Stimulated activated CD4-positive, alpha-beta T cell treated with anti-CD3 and anti-CD28 coated beads, Interleukin-2, amount 100 ng/mL, for 24 hours (primary cell): ENCODE measurements around the gene FHIP2A.
"Not testable (repeated sequence)": the region's sequence is repeated elsewhere in the genome, so short reads cannot be mapped to it uniquely, and the experiment has no call there.

ENCODE experiments used
- DNase-seq, 2 donors: peaks; one replicate each; pipeline ENCODE4 v3.0.0-alpha.2; 2020

The FHIP2A gene, protein sequence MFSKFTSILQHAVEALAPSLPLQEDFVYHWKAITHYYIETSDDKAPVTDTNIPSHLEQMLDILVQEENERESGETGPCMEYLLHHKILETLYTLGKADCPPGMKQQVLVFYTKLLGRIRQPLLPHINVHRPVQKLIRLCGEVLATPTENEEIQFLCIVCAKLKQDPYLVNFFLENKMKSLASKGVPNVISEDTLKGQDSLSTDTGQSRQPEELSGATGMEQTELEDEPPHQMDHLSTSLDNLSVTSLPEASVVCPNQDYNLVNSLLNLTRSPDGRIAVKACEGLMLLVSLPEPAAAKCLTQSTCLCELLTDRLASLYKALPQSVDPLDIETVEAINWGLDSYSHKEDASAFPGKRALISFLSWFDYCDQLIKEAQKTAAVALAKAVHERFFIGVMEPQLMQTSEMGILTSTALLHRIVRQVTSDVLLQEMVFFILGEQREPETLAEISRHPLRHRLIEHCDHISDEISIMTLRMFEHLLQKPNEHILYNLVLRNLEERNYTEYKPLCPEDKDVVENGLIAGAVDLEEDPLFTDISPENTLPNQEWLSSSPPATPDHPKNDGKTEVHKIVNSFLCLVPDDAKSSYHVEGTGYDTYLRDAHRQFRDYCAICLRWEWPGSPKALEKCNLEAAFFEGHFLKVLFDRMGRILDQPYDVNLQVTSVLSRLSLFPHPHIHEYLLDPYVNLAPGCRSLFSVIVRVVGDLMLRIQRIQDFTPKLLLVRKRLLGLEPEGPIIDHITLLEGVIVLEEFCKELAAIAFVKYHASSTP

DNA sequence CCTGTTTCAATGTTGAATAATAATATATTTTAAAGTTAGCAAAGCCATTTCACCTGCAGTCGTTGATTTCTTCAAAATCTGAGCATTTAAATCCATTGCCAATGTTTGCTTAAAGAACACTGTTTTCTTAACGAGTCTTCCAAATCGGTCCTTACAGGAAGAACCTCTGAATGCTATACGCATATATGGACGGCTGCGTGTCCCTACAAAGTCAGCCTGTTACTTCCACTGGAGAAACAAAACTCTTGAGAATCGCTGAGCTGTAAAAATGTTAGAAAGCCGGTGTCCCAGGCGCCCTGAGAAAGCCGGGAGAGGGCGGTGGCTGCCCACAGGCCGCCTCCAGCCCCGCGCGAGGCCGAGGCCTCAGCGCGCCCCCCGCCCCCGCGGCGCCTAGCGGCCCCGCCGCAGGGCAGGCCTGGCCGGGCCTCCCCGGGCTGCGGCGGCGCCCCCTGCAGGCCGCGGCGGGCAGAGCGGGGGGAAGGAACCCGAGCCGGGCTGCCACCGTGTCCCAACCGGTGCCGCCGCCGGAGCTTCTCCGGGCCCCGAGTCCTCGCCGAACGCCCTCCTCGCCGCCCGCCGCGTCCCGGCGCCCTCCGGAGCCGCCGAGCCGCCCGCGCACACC lies at the start of gene FHIP2A:
TSS of gene FHIP2A (plus strand) at position 488 of the 622 bp plus-strand sequence. CDS start 299 bp downstream, outside the sequence.
- DNase-seq, result peak; percentile 84 to 86

DNA sequence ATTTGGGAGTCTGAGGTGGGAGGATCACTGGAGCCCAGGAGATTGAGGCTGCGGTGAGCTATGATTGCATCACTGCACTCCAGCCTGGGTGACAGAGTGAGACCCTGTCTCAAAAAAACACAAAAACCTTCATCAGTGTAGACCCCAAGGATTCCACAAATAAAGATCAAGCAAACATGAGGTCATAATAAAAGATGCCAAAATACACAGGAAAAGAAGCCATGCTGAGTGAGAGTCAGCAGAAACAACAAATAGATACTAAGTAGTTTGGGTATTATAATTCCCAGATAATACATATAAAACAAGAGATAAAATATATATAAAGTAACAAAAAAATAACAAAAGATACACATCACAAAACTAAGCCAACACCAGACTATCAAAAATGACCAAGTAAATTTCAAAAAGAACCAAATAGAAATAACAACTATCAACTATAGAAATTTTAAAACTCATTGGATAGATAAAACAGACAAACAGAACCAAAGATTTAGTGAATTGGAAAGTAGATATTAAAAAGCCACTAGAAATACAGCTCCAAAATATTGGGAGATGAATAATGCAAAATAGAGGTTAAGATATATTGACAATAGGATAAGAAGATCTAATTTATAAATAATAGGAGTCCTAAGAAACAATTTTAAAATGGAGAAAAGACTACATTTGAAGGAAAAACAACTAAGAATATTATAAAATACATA lies 48.9 kb upstream of the FHIP2A start:
- DNase-seq, result no peak

DNA sequence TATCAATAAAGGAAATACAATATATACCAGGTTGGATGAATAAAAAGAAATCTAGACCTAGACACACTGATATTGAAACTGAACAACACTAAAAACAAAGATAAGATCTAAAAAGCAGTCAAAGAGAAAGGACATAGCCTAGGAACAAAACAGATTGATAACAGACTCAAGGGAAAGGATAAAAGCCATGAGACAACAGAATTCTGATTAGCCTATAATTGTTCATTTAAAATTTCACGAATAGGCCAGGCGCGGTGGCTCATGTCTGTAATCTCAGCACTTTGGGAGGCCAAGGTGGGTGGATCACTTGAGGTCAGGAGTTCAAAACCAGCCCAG lies 48.4 kb upstream of the FHIP2A start:
- no peak for DNase-seq

DNA sequence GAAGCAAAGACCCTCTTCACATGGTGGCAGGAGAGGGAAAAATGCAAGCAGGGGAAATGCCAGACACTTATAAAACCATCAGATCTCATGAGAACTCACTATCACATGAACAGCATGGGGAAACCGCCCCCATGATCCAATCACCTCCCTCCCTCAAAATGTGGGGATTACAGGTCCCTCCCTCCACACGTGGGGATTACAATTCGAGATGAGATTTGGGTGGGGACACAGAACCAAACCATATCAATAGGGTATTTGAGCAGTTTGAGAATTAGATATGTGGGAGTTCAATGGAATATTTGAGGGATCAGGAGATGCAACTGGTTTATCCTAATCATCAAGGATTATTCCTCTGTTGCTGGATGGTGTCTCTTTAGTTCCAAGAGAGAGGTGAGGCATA lies 46.5 kb upstream of the FHIP2A start:
- not testable (repeated sequence) for DNase-seq

DNA sequence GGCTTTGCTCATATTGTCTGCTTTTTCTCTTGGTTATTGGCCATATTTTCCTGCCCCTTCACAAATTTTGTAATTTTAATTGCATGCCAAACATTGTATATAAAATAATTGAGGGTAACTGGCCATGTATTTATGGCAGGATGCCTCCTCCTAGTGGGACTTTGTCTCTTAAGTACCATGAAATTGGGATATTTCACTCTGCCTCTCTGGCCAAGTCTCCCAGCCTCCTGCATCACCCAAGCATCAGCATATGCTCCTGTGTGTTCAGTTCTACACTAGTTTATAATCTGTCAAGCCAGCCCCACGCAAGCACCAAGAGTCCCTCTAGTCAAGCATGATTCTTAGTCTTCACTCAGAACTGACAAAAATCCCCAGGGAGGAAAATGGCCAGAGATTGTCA lies 44.2 kb upstream of the FHIP2A start:
- no peak for DNase-seq

DNA sequence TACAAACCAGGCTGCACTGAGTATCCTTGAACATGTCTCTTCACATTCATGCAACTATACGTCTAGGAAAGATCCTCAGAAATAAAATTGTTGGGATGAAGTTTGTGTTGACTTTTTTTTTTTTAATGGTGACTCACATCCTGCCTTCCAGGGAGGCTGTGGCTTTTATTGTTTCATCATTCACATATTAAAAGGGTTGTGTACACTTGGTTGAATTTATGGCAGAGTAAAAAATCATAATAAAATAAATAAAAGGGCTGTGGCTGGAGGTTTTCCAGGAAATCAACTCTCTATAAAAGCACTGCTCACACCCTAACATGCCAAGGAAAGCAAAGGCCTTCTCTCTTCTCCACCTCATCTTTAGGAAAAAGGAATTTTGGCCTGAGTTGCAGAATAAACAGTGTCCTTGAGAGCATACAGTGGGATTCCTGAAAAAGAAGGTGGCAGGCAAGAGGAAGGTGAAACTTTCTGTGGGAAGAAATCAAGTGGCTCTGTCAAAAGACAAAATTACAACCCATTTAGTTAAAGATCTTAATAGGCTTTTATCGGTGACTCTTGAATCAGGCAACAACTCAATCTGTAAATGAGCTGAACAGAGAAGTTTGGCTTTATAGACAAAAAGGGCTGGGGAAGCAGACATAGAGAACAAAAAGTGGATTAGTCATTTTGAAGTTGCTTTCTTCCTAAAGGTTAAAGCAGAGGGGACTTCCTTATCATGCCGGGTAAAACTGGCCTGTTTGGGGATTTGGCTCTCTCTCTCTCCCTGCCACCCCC lies 41.6 kb upstream of the FHIP2A start:
- DNase-seq, result no peak

DNA sequence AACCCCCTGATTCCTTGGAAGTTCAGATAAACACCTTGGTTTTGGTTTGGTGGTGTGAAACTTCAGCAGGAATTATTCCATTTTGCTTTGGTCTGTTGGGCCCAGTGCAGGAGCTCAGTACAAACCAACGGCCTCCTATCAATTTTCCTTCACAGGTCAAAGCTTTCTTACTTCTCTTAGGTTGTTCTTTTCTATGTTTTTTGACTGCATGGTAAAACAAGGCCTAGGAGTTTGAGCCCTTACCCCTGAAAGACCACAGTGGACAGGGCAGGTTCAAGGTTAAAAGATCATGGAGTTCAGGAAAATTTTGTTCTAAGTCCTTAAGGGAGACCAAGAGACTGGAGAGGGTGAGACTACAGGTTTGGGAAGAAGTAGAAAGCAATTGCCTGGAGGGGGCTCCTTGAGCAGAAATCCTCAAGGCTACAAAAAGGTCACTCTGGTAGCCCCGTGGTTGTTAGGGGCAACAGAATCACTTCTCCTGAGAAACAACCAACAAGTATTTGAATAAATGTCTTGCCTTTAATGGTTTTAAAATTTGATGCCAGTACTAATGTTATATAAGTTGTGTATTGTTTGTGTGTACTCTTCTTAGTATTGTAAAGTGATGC lies 40.9 kb upstream of the FHIP2A start:
- no peak for DNase-seq

DNA sequence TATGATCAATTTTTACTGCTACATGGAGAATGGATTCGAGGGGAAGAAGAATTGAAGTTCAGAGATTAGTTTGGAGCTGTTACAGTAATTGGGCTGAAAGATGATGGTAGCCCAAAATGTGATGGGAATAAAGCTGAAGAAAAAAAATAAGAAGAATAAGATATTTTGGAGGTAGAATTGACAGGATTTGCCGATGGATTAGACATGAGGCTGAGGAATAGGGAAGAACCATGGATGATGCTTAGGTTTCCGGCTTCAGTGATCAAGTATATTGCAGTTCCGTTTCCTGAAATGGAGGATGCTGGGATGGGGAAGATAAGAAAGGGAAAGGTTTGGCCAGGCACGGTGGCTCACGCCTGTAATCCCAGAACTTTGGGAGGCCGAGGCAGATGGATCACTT lies 38.9 kb upstream of the FHIP2A start:
- no peak for DNase-seq

DNA sequence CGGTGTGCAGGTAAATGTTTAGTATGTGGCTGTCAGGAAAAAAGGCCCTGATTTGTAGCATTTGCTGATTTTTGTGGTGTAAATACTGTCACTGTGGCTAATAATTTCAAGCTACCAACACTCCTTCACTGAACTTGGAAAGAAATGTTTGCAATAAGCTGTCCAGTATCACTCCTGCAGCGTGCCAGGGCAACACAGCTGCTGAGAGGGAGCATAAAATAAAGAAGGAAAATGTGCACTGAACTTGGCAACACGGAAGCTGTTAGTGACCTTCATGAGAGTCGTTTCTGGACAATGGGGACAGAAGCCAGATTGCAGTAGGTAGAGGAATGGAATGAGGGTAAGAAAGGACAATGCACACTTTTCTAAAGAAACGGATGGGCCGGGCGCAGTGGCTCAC lies 37.9 kb upstream of the FHIP2A start:
- DNase-seq, result no peak

DNA sequence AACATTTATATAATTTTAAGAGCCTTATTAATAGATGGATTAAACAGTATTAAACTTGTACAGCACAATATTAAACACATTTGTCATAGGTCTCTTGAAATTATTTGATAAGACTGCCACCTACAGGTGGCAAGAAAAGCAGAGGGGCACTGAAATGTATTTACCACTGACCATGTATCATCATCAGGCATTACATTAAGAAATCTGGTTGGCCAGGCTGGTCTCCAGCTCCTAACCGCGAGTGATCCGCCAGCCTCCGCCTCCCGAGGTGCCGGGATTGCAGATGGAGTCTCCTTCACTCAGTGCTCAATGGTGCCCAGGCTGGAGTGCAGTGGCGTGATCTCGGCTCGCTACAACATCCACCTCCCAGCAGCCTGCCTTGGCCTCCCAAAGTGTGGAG lies 35.1 kb upstream of the FHIP2A start:
- DNase-seq, result not testable (repeated sequence)

DNA sequence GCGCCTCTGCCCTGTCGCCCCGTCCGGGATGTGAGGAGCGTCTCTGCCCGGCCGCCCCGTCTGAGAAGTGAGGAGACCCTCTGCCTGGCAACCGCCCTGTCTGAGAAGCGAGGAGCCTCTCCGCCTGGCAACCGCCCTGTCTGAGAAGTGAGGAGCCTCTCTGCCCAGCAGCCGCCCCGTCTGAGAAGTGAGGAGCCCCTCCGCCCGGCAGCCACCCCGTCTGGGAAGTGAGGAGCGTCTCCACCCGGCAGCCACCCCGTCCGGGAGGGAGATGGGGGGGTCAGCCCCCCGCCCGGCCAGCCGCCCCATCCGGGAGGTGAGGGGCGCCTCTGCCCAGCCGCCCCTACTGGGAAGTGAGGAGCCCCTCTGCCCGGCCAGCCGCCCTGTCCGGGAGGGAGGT lies 34.4 kb upstream of the FHIP2A start:
- not testable (repeated sequence) for DNase-seq

DNA sequence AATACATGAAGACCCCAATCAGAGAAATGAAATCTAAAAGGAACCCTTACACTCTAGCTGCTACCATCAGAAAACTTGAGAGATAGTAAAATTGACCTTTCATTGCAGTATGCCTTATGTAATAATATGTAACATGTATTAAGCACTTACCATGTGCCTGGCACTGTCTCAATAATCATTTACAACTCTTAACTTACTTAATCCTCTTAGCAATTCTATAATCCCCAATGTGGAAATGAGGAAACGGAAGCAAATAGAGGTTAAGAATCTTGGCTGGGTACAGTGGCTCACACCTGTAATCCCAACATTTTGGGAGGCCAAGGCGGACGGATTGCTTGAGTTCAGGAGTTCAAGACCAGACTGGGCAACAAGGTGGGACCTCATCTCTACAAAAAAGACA lies 29.8 kb upstream of the FHIP2A start:
- no peak for DNase-seq

DNA sequence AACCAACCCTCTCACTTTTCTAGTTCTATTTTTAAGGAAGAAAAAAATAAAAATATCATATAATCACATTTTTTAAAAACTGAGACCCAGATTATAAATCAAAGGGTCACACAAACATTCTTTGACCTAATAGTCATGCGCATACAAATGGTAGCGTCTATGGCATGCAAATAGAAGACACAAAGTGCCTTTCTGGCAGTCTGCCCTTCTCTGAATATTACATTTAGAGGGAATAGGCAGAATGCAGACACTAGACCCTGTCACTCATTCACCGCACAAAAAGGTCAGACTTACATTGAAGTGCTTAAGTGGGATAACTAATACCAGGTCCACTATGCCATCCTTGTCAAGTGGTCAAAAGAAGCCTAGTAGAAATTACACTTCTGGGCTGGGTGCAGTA lies 26.5 kb upstream of the FHIP2A start:
- DNase-seq, result no peak

DNA sequence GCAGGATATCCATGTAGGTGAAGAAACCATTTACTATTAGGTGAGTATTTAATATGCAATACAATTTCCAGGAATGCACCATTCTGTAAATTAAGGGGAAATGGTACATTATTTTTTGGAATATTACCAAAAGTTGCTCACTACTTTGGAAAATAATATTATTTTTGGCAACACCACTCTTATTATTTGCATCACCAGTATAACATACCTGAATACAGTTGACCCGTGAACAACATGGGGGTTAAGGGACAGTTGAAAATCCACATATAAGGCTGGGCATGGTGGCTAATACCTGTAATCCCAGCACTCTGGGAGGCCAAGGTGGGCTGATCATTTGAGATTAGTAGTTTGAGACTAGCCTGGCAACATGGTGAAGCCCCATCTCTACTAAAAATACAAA lies 21.2 kb upstream of the FHIP2A start:
- DNase-seq, result no peak

DNA sequence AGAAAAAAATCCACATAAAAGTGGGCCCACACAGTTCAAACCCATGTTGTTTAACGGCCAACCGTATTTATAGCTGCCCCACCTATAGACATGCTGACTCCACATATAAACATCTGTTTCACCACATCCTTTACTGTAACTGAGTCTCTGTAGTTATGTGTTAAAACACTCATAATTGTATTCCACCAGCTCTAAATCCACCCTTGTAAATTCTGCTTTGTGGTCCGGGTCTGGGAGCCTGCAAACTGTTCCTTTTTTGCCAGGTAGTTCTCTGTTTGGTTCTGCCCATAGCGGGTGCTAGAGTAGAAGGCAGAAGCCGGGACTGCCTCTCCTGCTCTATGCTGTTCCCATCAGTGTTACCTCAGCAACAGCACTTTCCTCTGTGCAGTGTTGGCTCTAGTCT lies 20.2 kb upstream of the FHIP2A start:
- DNase-seq, result no peak

DNA sequence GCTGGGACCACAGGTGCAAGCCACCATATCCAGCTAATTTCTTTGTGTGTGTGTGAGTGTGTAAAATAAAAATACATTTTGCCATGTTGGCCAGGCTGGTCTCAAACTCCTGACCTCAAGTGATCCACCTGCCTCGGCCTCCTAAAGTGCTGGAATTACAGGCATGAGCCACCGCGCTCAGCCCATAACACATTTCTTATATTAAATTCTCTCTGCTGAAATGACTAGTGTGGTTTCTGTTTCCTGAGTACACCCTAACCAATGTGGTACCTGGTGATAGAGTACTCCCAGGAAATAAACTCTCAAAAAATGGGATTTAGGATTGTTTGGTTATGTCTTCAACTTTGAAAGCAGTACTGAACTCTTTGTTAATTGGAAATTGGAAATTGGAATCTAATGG lies 19.4 kb upstream of the FHIP2A start:
- DNase-seq, result no peak

DNA sequence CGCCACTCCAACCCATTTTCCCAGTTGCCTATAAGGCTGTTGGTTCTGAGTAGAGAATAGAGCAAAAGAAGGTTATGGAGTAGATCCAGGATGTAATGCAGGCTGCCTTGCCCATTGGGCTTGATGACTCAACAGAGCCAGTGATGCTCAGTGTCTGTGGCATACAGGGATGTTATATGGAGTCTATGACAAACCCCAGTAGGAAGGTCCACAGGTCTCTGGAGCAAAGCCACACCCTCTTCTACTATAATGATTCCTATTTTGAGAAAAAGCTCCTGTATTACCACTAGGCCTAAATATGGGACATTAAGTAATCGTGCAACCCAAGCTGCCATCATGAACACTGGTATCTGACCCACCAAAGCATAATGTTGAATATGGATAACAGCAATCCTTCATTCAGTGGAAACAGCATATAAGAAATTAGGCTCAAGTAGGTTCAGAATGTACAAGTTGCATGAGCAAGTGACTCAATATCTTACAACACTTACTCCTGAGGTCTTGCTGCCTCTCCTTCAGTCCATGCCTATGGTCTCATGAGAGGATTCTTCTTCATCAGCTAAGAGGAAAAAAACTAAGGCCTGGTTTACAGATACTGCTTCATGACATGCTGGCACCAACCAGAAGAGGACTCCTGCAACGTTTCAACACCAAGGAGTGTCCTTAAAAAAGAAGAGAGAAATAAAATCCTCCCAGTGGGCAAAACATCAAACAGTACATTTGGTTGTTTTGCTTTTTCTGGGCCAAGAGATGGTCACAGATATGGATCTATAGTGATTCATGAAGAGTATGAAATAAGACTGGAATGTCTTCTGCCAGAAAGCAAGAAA lies 14.8 kb upstream of the FHIP2A start:
- DNase-seq, result no peak

DNA sequence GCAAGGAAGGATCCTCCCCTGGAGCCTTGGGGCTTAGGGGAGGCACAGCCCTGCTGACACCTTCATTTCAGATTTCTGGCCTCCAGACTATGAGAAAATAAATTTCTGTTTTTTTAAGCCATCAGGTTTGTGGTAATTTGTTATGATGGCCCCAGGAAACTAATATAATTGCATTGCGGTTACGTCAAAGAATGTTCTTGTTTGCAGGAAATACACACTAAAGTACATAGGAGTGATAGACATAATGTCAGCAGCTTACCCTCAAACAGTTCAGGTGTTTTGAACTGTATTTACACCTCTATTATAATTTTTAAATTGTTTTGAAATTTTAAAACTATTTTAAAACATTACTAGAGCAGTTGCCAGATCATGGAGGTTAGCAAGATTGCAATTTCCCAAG lies 12.6 kb upstream of the FHIP2A start:
- DNase-seq, result no peak

DNA sequence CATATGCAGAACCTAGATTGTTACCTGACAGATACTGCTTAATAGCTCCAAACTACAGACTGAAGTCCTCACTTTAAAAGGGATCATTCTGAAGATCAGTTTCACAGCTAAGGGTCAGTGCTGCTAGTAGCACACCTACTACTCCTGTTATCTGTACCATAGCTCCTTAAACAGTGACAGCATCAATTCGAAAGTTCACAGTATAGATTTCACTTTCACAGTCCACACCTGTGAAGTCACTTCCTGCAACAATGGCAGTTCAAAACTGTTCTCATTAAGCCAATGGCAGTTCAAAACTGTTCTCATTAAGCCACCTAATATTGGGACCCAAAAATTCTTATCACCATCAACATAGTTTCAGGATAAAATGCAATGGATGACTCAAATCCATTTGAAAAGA lies 10.7 kb upstream of the FHIP2A start:
- no peak for DNase-seq

DNA sequence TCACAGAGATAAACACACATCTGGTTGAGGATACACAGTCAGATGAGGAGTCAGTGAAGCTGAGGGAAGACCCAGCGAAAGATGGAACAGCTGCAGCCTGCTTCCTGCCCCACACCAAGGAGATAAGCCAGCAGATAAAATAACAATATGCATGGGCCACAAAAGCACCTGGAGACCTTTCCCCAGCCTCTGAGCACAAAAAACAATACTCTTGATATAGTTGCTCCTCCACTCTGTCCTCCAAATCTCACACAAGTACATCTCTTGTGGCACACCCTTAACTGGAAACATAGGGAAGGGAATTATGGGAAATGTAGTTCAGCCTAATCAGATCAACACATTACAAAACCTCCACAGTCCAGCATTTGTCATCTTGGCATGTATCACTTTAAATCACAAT lies 9.7 kb upstream of the FHIP2A start:
- no peak for DNase-seq

DNA sequence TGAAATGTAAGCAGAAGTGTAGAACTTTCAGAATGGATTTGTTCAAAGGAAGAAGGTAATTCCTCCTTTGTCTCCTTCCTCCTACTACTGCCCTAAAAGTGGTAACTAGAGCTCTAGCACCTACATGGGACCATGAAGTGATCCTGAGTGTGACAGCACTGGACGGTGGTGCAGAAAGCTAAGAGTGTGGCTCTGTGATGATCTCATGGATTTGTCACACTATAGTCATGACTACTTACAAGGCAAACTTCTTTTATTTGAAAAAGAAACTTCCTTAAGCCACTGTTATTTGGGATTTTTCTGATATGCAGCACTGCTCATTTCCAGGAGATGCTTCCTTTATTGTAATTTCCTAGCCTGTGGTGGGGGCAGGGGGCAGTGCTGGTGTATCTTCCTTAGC lies 5.8 kb upstream of the FHIP2A start:
- DNase-seq, result no peak
